Measurements from ENCODE around the gene RPP21. TPM values are rescaled to one million over a fixed set of nuclear protein-coding genes. Genes with fewer than 3 reads are reported as not detected.

RPP21 gene
- 21.2 TPM for polyA plus RNA-seq (ENCODE audit: insufficient read length)

DNA sequence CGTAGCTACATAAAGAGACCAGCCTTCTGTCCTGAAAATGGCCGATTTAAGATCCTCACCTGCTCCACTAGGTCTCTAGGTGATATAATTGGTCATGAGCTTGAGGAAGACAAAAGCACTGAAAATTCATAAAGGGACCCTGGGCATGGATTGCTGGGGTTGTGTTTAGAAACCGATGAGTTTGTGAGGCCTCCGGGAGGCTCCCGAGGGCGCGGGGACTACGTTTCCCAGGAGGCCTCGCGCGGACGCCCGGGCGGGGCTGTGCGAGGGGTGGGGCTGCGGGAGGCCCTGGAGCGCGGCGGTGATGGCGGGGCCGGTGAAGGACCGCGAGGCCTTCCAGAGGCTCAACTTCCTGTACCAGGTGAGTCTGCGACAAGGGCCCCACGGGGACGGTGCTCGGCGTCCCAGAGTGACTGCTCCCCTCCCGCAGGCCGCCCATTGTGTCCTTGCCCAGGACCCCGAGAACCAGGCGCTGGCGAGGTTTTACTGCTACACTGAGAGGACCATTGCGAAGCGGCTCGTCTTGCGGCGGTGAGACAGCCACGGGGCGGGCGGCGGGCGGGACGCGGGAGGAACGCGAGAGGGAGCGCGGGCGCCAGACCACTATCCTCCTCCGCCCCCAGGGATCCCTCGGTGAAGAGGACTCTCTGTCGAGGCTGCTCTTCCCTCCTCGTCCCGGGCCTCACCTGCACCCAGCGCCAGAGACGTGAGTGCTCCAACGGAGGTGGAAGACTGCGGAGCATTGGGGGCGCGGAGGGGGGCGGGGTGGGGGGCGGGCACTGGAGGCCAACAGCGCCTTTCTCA lies at the start of gene RPP21:
TSS of gene RPP21 (plus strand) at position 289 of the 804 bp plus-strand sequence. CDS start at position 305, 16 bp downstream.
- DNase-seq (ENCODE audit: low read depth) = peak; percentile 28

DNA sequence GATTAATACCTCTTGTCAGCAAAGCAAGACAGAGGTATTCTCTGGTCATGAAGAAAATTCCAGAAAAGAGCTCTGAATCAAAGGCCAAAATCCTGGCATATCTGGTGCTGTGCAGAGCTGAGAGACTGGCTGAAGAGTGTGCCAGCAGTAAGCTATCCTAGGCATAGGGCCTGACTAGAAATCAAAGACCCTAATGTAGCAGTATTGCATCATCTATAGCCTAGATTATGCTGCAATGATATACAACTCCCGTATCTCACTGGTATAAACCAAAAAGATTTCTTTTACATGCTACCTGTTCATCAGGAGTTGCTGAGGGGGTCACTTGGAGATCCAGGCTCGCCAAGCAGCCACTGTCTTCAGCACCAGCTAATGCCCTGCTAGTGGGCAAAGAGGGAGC lies 49.1 kb upstream of the RPP21 start:
- no peak for DNase-seq (ENCODE audit: low read depth)

GRCh38 chr6:30304002-30304401 lies 41.0 kb upstream of the RPP21 start:
- no peak for DNase-seq (ENCODE audit: low read depth)

- DNase-seq (ENCODE audit: low read depth) = no peak
These were observed 33.9 kb upstream of the RPP21 start for GRCh38 chr6:30311101-30311500.

- no peak for DNase-seq (ENCODE audit: low read depth)
These were observed 33.3 kb upstream of the RPP21 start for GRCh38 chr6:30311671-30312070.

GRCh38 chr6:30312266-30312665 lies 32.7 kb upstream of the RPP21 start:
- DNase-seq (ENCODE audit: low read depth) = no peak

- DNase-seq (ENCODE audit: low read depth) = no peak
These were observed 32.2 kb upstream of the RPP21 start for GRCh38 chr6:30312676-30313321.

GRCh38 chr6:30315156-30315555 lies 29.8 kb upstream of the RPP21 start:
- DNase-seq (ENCODE audit: low read depth) = no peak

DNA sequence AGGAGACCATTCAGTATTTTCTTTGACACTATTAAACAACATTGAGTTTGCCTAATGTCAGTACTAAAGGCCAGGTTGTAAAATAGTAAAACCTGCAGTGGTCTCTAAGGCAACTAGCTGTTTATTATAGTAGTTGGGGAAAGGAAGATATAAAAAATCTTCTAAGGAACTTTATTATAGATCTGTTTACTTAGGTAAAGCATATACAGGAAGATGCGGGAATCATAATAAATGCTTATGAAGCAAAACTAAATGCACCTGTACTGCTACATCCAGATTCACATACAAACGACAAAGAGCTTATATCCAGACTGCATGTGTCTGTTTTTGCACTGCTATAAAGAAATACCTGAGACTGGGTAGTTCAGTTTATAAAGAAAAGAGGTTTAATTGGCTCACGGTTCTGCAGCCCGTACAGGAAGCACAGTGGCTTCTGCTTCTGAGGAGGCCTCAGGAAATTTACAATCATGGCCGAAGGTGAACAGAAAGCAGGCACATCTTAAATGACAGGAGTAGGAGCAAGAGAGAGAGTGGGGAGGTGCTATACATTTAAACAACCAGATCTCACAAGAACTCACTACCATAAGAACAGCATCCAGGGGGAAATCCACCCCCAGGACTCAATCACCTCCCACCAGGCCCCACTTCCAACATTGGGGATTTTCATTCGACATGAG lies 26.9 kb upstream of the RPP21 start:
- no peak for DNase-seq (ENCODE audit: low read depth)

DNA sequence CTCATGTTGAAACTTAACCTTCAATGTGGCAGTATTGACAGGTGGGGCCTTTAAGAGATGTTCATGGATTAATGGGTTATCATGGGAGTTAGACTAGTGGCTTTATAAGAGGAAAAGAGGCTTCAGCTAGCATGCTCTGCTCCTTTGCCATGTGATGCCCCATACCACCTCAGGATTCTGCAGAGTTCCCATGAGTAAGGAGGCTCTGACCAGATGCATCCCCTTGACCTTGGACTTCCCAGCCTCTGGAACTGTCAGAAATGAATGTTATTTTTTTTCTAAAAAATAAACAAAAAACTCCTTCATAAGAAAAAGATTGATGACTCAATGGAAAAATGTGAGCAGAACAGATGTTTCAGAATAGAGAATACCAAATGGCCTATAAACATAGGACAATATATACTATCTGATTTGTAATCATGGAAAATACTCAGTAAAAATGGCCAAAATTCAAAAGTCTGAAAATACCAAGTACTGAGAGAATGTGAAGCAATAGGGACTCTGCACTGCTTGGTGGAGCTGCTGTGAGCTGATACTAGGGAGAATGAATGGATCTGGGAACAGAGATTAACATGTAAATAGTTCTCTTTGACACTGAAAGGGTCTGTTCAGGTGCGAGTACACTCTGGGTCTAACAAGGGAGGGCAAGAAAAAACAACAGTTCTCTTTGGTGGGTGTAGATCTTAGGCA lies 25.7 kb upstream of the RPP21 start:
- DNase-seq (ENCODE audit: low read depth) = no peak

- no peak for DNase-seq (ENCODE audit: low read depth)
These were observed 23.1 kb upstream of the RPP21 start for GRCh38 chr6:30321692-30322388.

DNA sequence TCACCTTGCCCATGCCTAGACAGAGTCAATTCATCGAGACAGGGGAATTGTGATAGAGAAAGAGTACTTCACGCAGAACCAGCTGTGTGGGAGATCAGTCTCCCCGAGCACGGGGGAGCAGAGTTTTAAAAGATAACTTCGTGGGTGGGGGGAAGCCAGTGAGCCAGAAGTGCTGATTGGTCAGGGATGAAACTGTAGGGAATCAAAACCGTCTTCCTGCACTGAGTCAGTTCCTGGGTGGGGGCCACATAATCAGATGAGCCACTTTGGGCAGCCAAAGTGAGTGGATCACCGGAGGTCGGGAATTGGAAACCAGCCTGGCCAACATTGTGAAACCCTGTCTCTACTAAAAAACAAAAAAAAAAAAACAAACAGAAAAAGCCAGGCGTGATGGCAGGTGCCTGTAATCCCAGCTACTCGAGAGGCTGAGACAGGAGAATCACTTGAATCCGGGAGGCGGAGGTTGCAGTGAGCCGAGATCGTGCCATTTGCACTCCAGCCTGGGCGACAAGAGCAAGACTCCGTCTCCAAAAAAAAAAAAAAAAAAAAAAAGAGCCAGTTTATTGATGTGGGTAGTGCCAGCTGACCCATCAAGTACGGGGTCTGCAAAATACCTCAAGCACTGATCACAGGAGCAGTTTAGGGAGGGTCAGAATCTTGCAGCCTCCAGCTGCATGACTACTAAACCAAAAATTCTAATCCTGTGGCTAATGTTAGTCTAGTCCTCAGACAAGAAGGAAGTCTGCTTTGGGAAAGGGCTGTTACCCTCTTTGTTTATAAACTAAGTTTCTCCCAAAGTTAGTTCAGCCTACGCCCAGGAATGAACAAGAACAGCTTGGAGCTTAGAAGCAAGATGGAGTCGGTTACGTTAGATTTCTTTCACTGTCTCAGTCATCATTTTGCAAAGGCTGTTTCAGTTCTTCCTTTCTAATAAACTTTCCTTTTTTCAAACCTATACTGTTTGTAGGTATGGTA lies 22.1 kb upstream of the RPP21 start:
- DNase-seq (ENCODE audit: low read depth) = no peak

GRCh38 chr6:30323806-30324205 lies 21.1 kb upstream of the RPP21 start:
- no peak for DNase-seq (ENCODE audit: low read depth)

DNA sequence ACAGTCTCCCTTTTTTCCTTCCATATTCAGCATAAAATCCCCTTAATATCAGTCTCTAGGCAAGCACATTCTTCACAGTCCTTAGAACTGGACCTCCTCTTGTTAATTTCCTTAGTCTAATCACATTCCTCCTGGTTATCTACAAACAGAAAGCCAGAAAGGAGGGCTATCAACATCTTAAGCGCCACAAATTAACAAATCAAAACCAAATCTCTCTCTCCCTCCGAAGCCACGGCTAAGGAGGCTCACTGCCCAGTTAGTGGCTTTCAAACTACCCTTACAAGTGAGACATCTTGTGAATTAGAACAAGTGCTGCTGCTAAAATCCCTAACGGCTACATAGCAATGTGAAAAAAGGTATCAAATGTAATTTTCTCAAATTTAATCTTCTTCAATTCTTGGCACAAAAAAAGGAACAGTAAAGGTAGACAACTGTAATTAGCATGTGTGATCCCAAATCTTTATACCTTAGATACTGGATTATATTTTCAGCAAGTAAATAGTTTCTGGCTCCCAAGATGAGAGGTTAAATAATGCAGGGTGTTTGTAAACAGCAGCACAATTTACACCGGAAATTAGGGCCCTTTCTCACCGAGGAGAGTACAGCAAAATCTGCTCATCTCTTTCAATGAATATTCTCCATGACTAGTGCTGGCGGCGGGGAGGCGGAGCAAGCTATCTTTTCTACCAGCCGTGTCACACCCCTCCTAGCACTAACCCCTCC lies 19.6 kb upstream of the RPP21 start:
- no peak for DNase-seq (ENCODE audit: low read depth)

DNA sequence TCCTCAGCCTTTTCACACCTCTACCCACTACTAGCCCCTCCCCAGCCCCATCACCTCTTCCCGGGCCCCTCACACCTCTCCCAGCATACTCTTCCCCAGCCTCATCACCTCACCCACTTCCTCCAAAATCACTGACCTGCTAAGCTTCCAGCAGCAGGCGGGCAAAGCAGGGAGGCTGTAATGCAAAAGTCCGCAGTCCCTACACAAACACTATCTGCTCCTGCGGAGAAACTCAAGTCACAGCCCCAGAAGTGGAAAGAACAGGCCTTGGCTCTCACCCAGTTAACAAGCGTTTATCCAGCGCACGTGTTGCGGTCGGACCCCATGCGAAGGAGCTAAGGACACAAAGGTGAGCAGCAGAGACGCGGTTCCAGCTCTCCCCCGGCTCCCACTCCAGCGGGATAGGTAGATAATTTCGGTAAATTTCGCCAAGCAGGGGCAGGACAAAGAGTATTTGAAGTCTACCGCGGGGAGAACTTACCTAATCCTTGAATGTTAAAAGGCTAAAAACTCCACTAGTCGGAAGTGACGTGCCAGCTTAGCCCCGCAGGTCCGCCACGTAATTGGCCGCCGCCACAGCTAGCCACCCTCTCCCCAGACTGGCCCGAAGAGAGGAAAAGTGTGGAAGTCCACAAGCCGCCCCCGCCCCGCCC lies 19.0 kb upstream of the RPP21 start:
- DNase-seq (ENCODE audit: low read depth) = peak; percentile 11

GRCh38 chr6:30326526-30327231 lies 18.3 kb upstream of the RPP21 start, which contains the start of gene TRIM39:
TSS of gene TRIM39 (plus strand) at chr6:30326927. CDS start at chr6:30329318, 2,391 bp downstream.
- peak; percentile 64 for DNase-seq (ENCODE audit: low read depth)

GRCh38 chr6:30327232-30327746 lies 17.7 kb upstream of the RPP21 start:
- no peak for DNase-seq (ENCODE audit: low read depth)

DNA sequence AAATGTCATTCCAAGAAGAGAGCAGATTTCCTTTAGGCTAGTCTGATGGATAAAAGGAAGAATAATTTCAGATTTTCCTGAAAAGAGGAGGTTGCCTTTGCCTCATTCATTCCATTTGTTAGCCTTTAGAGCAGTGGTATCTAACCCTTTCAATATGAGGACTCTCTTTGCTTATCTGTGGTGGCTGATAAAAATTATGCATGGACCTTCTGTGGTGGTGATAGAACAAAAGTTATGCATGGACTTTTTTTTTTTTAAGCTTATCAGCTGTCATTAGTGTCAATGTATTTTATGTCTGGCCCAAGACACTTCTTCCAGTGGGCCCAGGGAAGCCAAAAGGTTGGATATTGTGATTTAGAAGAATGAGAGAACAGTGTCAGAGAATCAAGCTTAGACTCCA lies 16.6 kb upstream of the RPP21 start:
- no peak for DNase-seq (ENCODE audit: low read depth)
